ENCODE data around the gene TOLLIP.

Gene TOLLIP

GRCh38 chr11:1276041-1276790 lies 33.2 kb downstream of the TOLLIP start:
- no peaks in the 10 kb centered on the region for H3K27me3 ChIP-seq (replicated peaks)
- no peak for TF ChIP-seq CTCF (IDR thresholded peaks at IDR 0.05; ENCODE audit: low read depth, low read length, missing control alignments)
- peaks cover 23% of the 10 kb centered on the region for H3K36me3 ChIP-seq (replicated peaks)
- no peak overlapping the region for H3K27ac ChIP-seq
- no peak for DNase-seq
- in situ Hi-C loops (cut with HindIII; ENCODE audit: low pct_ligation_motif_present, low sequenced_read_pairs): no loop called here
- no peak overlapping the region for H3K4me3 ChIP-seq (ENCODE audit: low read depth, low read length)

DNA sequence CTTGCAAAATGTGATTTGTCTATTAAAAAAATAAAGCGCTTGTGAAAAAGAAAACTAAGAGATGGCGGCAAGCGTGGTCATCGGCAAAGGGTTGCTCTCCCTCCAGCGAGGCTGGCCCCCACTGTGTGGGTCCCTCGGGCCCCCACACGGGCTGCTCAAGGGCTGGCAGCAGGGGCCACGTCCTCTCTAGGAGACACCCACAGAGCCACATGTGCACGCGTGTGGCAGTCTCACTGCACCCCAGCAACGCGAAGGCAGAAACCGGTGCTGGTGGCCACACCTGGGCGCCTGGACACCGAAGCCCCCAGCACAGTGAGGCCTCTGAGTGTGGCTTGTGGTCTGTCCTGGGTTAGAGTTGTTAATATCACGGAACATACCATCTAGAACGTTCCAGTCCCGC lies 34.4 kb downstream of the TOLLIP start:
- peaks cover 16% of the 10 kb centered on the region for H3K36me3 ChIP-seq (replicated peaks)
- no peak for DNase-seq
- no peak overlapping the region for H3K4me3 ChIP-seq (ENCODE audit: low read depth, low read length)
- H3K27ac ChIP-seq: no peak overlapping the region
- no peak for TF ChIP-seq CTCF (IDR thresholded peaks at IDR 0.05; ENCODE audit: low read depth, low read length, missing control alignments)
- in situ Hi-C loops (cut with HindIII; ENCODE audit: low pct_ligation_motif_present, low sequenced_read_pairs): no loop called here
- H3K27me3 ChIP-seq (replicated peaks): no peaks in the 10 kb centered on the region

DNA sequence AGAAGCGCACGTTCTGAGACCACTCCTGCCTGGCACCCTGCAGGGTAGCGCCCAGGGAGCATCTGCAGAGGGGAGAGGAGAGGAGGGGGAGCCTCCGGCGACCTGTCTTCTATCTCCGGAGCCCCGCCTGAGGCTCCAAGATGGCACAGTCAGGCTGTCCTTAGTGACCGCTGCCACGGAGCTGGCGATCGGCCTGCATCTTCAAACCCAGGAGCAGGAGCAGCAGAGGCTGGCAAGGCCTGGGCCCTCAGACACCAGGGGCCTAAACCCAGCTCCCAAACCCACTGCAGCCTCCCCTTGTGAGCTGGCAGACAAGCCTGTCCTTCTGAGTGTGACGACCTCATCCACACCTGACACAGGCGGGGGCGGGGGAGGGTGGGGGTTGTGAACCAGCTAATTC lies 34.9 kb downstream of the TOLLIP start:
- no peak overlapping the region for H3K27ac ChIP-seq
- no peaks in the 10 kb centered on the region for H3K27me3 ChIP-seq (replicated peaks)
- DNase-seq: no peak
- peaks cover 13% of the 10 kb centered on the region for H3K36me3 ChIP-seq (replicated peaks)
- in situ Hi-C loops (cut with HindIII; ENCODE audit: low pct_ligation_motif_present, low sequenced_read_pairs): no loop called here
- H3K4me3 ChIP-seq (ENCODE audit: low read depth, low read length): no peak overlapping the region
- TF ChIP-seq CTCF (IDR thresholded peaks at IDR 0.05; ENCODE audit: low read depth, low read length, missing control alignments): no peak

DNA sequence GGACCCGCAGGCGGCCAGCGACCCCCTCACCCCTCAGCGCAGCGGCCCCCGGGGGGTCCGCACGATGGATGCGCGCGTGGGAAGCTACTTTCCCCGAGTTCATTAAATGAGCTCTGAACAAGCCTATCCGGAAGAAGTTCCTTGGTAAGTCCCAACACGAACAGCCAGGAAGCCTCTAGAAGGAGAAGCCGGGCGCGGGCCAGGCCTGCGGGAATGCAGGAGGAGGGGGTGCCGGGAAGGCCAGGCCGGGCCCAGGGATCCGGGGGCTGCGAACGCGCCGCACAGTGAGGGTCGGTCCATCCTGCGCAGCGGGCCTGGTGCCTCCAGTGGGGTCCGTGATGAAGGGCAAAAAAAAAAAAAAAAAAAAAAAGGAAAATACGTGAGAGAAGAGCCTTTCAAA lies 36.9 kb downstream of the TOLLIP start:
- TF ChIP-seq CTCF (IDR thresholded peaks at IDR 0.05; ENCODE audit: low read depth, low read length, missing control alignments): no peak
- in situ Hi-C loops (cut with HindIII; ENCODE audit: low pct_ligation_motif_present, low sequenced_read_pairs): no loop called here
- Histone ChIP-seq H3K36me3 (replicated peaks) (peaks cover 13% of the 10 kb centered on the region), H3K27ac (no peak overlapping the region), H3K4me3 (ENCODE audit: low read depth, low read length) (no peak overlapping the region), H3K27me3 (replicated peaks) (no peaks in the 10 kb centered on the region)
- no peak for DNase-seq

DNA sequence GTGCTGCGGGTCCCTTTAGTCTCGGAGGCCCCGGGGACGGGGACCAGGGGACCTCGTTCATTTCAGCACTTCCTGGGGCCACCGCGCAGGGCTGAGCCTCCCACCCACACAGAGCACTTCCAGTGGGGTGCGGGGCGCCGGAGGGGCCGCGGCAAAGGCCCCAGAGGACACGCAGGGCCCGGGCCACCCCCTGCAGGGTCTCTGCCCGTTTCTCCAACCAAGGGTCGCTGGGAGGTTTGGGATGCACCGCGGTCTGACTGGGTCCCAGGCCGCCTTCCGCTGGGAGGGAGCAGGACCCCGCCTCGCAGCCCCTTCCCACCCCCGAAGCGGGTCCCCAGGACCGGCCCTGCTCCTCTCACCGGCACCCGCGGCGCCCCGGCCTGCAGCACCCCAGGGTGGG lies 37.5 kb downstream of the TOLLIP start:
- in situ Hi-C loops (cut with HindIII; ENCODE audit: low pct_ligation_motif_present, low sequenced_read_pairs): no loop called here
- no peak for TF ChIP-seq CTCF (IDR thresholded peaks at IDR 0.05; ENCODE audit: low read depth, low read length, missing control alignments)
- peaks cover 13% of the 10 kb centered on the region for H3K36me3 ChIP-seq (replicated peaks)
- no peak overlapping the region for H3K4me3 ChIP-seq (ENCODE audit: low read depth, low read length)
- DNase-seq: no peak
- no peaks in the 10 kb centered on the region for H3K27me3 ChIP-seq (replicated peaks)
- H3K27ac ChIP-seq: no peak overlapping the region

GRCh38 chr11:1271406-1271805 lies 38.0 kb downstream of the TOLLIP start:
- TF ChIP-seq CTCF (IDR thresholded peaks at IDR 0.05; ENCODE audit: low read depth, low read length, missing control alignments): no peak
- Histone ChIP-seq H3K27me3 (replicated peaks) (no peaks in the 10 kb centered on the region), H3K36me3 (replicated peaks) (peaks cover 11% of the 10 kb centered on the region), H3K4me3 (ENCODE audit: low read depth, low read length) (no peak overlapping the region), H3K27ac (peak overlapping the region; percentile 10)
- in situ Hi-C loops (cut with HindIII; ENCODE audit: low pct_ligation_motif_present, low sequenced_read_pairs): no loop called here
- DNase-seq: no peak

All from brain microvascular endothelial cell (primary cell).